Measurements from ENCODE around the gene PTCD1. TPM values are rescaled to one million over a fixed set of nuclear protein-coding genes. Genes with fewer than 3 reads are reported as not detected.
"Not testable (repeated sequence)": the region's sequence is repeated elsewhere in the genome, so short reads cannot be mapped to it uniquely, and the experiment has no call there.

Gene PTCD1
- total RNA-seq, 1 experiment from 2014 or later, result 10.9 TPM

- no peak for DNase-seq (ENCODE audit: low spot score)
- in situ Hi-C loops (cut with HindIII; ENCODE audit: low sequenced_read_pairs), result no loop called here
Observed at GRCh38 chr7:99418260-99418659, 20.3 kb downstream of the PTCD1 start.

DNA sequence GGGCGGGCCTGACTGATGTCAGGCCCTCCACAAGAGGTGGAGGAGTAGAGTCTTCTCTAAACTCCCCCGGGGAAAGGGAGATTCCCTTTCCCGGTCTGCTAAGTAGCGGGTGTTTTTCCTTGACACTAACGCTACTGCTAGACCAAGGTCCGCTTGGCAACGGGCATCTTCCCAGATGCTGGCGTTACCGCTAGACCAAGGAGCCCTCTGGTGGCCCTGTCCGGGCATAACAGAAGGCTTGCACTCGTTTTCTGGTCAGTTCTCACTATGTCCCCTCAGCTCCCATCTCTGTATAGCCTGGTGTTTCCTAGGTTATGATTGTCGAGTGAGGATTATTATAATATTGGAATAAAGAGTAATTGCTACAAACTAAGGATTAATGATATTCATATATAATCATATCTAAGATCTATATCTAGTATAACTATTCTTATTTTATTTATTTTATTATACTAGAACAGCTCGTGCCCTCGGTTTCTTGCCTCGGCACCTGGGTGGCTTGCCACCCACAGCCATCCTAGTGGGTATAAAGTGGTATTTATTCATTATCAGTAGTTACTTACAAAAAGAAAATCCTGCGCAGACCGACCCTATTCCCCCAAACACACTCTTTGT is 23.0 kb downstream of the PTCD1 start:
- in situ Hi-C loops (cut with HindIII; ENCODE audit: low sequenced_read_pairs), result not testable (repeated sequence)

DNA sequence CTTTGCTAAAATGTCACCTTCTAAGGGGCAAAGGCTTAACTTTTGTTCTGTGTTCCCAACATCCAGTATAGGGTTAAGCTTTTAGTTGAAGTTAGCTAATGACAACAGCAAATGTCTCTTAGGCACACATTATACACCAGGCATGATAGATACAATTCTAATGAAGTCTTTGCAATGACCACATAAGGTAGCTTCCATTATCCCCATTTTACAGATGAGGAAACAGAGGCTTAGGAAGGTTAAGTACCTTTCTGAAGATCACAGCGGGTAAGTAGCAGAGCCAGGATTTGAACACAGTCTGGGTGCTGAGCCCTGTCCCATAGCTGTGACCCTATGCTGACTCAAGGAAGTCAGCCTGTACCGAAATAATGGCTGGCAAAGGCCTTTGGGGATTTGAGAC is 28.0 kb downstream of the PTCD1 start:
- no peak for DNase-seq (ENCODE audit: low spot score)
- in situ Hi-C loops (cut with HindIII; ENCODE audit: low sequenced_read_pairs), result no loop called here

More for the DNA sequence above, 23.0 kb downstream of the PTCD1 start:
- peak; percentile 66 for DNase-seq (ENCODE audit: low spot score)

DNA sequence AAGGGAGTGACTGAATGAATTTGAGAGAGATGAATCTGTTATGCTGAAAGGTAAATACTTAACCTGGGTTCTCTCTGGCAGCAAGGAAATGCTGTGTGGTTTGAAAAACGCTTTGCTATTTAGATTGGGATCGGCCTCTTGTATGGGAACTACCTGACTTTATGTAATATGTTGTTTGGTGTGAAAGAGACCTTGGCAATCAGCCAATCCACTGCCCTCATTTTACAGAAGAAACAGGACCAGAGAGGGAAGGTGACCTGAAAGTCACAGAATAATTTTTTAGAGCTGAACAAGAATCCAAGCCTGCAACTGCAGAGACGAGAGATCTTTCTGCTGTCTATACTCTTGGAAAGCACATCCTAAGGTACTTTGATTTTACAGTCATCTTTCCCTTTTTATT is 28.8 kb downstream of the PTCD1 start:
- no peak for DNase-seq (ENCODE audit: low spot score)
- in situ Hi-C loops (cut with HindIII; ENCODE audit: low sequenced_read_pairs), result no loop called here

DNA sequence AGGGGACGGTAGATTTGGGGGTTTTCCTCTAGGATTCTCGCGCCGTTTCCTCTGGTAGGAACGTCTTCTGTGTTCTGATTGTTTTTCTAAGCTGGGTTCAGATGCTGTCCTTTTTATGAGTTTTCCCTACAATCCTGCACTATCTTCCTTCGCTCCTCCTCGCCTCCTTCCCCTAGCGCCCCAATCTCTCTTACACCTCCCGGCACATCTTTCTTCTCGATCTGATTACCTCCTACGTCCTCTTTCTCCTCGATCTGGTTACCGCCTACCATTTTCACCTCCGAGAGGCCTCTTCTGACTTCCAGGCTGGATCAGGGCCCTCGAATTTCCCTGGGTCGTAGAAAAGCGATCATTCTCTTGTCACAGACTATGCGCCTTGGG is 29.4 kb downstream of the PTCD1 start:
- no peak for DNase-seq (ENCODE audit: low spot score)
- in situ Hi-C loops (cut with HindIII; ENCODE audit: low sequenced_read_pairs), result no loop called here

GRCh38 chr7:99408379-99409191 is 30.0 kb downstream of the PTCD1 start, which contains the start of the genes BUD31 and PDAP1:
Gene BUD31 (plus strand): TSS chr7:99408969. CDS start chr7:99411093, 2,124 bp downstream.
Gene PDAP1 (minus strand): TSS chr7:99408597. CDS start chr7:99408548, 49 bp downstream.
- peak; percentile 95 for DNase-seq (ENCODE audit: low spot score)
- in situ Hi-C loops (cut with HindIII; ENCODE audit: low sequenced_read_pairs), result no loop called here

- in situ Hi-C loops (cut with HindIII; ENCODE audit: low sequenced_read_pairs), result no loop called here
- DNase-seq (ENCODE audit: low spot score), result peak; percentile 16
Observed at GRCh38 chr7:99407872-99408378, 30.7 kb downstream of the PTCD1 start.

DNA sequence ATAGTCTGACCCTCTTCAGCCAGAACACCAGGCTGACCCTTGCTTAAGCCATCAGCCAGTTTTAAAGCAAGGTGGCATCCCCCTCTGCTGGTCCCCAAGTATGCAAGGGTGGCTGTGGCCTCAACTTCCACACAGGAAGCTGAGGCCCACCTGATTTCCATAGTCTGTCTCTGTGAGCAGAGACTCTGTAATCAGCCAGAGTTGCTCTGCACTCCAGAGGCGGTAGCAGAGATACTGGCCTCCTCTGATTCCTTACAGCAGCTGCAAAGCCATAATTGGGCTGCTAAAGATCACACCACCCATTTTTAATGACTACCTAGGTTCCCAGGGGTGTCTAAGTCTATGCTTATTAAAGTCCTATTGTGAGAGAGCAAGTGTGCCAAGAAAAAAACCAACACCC is 32.0 kb downstream of the PTCD1 start:
- DNase-seq (ENCODE audit: low spot score), result no peak
- in situ Hi-C loops (cut with HindIII; ENCODE audit: low sequenced_read_pairs), result no loop called here

GRCh38 chr7:99404977-99405320 is 33.6 kb downstream of the PTCD1 start:
- no peak for DNase-seq (ENCODE audit: low spot score)
- in situ Hi-C loops (cut with HindIII; ENCODE audit: low sequenced_read_pairs), result no loop called here

- no peak for DNase-seq (ENCODE audit: low spot score)
- in situ Hi-C loops (cut with HindIII; ENCODE audit: low sequenced_read_pairs), result no loop called here
Observed at GRCh38 chr7:99404235-99404976, 34.2 kb downstream of the PTCD1 start.

DNA sequence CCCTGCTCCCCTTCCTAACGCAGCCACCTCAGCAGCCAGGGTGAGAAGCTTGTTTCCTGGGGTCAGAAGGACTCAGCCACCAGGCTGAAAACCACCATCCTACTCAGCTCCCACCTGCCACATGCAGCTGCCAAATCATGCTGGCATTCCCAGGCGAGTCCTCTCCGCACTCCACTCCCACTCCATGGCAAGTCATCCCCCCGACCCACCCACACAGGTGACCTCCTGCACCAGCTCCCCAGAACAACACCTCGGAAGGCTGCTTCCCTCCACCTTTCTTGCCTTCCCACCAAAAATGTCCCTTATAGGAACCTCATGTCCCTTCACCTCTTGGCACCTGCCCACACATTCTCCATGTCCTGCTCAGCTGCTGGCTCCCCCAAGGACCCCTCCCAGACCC is 34.8 kb downstream of the PTCD1 start:
- no peak for DNase-seq (ENCODE audit: low spot score)
- in situ Hi-C loops (cut with HindIII; ENCODE audit: low sequenced_read_pairs), result no loop called here

DNA sequence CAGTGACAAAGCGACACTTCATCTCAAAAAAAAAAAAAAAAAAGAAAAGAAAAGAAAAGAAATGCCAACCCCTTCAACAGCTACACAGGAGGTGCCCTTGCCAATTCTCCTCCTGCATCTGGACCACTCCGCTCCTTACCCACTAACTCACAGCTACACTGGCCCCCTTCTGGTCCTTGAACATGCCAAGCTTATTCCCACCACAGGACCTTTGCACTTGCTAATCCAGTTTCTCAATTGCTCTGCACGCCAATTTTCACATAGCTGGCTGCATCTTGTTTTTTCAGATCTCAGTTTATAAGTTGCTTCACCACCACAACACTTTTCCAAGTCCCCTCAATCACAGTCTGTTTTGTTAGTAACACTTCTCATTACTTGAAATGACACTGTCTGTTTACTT is 35.7 kb downstream of the PTCD1 start:
- in situ Hi-C loops (cut with HindIII; ENCODE audit: low sequenced_read_pairs), result no loop called here
- no peak for DNase-seq (ENCODE audit: low spot score)

GRCh38 chr7:99399597-99399996 is 39.0 kb downstream of the PTCD1 start:
- DNase-seq (ENCODE audit: low spot score), result no peak
- in situ Hi-C loops (cut with HindIII; ENCODE audit: low sequenced_read_pairs), result no loop called here

GRCh38 chr7:99398891-99399445 is 39.6 kb downstream of the PTCD1 start:
- in situ Hi-C loops (cut with HindIII; ENCODE audit: low sequenced_read_pairs), result no loop called here

GRCh38 chr7:99397297-99397983 is 41.2 kb downstream of the PTCD1 start:
- no peak for DNase-seq (ENCODE audit: low spot score)
- in situ Hi-C loops (cut with HindIII; ENCODE audit: low sequenced_read_pairs), result no loop called here

More at GRCh38 chr7:99398891-99399445, 39.6 kb downstream of the PTCD1 start:
- no peak for DNase-seq (ENCODE audit: low spot score)

GRCh38 chr7:99396418-99397296 is 41.9 kb downstream of the PTCD1 start:
- in situ Hi-C loops (cut with HindIII; ENCODE audit: low sequenced_read_pairs), result no loop called here
- DNase-seq (ENCODE audit: low spot score), result no peak

DNA sequence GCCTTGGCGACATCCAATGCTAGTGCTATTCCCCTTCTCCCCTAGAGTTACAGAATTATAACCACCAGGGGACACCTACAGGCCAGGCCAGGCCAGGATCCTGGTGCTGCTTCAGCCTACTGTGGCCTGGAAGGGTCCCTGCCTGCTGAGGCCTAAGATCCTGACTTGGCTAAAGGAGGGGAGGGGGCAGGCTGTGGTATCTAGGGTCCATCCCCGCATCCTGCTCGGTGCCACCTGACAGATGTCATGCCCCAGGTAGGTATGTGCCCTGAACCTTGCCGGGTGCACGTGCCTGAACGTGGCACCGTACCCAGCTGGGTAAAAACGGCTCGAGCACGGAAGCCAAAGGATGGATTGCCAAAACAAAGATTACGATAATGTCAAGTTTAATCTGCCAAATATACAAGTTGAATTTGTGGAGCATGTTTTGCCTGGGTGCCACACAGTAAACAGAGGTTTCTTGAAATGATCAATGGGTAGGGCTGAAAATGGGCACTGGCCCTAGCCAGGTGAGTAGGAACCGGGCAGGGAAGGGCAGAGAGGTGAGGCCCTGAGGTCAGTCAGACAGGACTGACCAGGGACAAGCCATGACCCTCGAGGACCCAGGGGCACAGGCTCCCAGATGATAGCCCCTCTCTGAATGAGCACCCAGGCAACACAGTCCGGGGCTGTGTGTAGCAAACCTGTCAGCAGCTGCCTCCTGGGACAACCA is 42.8 kb downstream of the PTCD1 start:
- in situ Hi-C loops (cut with HindIII; ENCODE audit: low sequenced_read_pairs), result no loop called here

GRCh38 chr7:99394188-99394502 is 44.5 kb downstream of the PTCD1 start:
- DNase-seq (ENCODE audit: low spot score), result no peak
- in situ Hi-C loops (cut with HindIII; ENCODE audit: low sequenced_read_pairs), result no loop called here

More for the DNA sequence above, 42.8 kb downstream of the PTCD1 start:
- DNase-seq (ENCODE audit: low spot score), result no peak

All from G401 (cell line).